SK-N-MC (cell line): ENCODE results near the gene ZNF835.

Experiments
- DNase-seq: peaks from one replicate; pipeline ENCODE4 v3.0.0-alpha.2; 2011; ENCODE audit warnings: low read depth, low spot score
- H3K27ac ChIP-seq: fragments of 200-600 bp; sonication (generic); 2 replicates; pipeline ENCODE4 v1.5.1; 2016; ENCODE audit warnings: mixed run types
- H3K36me3 ChIP-seq: fragments of 200-600 bp; sonication (generic); 2 replicates; pipeline ENCODE4 v1.6.1; 2017; ENCODE audit warnings: antibody characterized with exemption, low read length, mixed read lengths; ENCODE audit not compliant: insufficient read depth
- H3K4me3 ChIP-seq: fragments of 200-600 bp; sonication (generic); 2 replicates; pipeline ENCODE4 v1.5.1; 2016
- H3K9ac ChIP-seq: fragments of 200-600 bp; sonication (generic); 2 replicates; pipeline ENCODE4 v1.8.0; 2017; ENCODE audit warnings: mixed run types, mixed read lengths; ENCODE audit not compliant: insufficient read length
- H3K9me3 ChIP-seq: fragments of 200-600 bp; sonication (generic); 2 replicates; pipeline ENCODE4 v1.6.1; 2017; ENCODE audit warnings: low read depth, mild to moderate bottlenecking, antibody characterized with exemption, low read length, moderate library complexity, mixed read lengths
- EZH2 ChIP-seq: fragments of 200-600 bp; sonication (generic); IDR thresholded peaks from one replicate; pipeline ENCODE4 v1.6.1; 2017; ENCODE audit warnings: antibody characterized with exemption
- FOXP2 ChIP-seq: optimal IDR thresholded peaks from 2 replicates; pipeline ENCODE3; 2011; ENCODE audit warnings: mild to moderate bottlenecking, moderate library complexity; ENCODE audit not compliant: insufficient read depth; ENCODE audit errors: extremely low read length, control extremely low read depth
- POLR2AphosphoS5 ChIP-seq: IDR thresholded peaks from 2 replicates; pipeline ENCODE4 v1.6.1; 2012; ENCODE audit warnings: mild to moderate bottlenecking, low read depth, low read length, borderline replicate concordance

The ZNF835 gene

DNA sequence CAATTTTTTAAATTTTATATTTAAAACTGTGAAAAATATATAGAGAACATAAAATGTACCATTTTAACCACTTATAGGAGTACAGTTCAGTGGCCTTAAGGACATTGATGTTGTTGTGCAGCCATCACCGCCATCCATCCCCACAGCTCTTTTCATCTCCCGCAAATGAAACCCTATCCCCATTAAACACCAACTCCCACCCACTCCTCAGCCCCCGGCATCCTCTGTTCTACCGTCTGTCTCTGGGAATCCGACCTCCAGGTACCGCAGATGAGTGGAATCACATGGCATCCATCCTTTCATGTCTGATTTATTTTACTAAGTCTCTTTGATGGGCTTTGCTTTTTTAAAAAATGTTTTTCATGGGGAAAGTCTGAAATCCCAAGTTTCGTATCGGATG is 52.4 kb downstream of the ZNF835 start:
- Histone ChIP-seq H3K4me3 (no peak overlapping the region), H3K36me3 (peaks cover 46% of the 10 kb centered on the region; the same call in 1 of the 2 replicates), H3K9me3 (0 out of 2 replicates have a peak, but pooled peaks cover 21% of the 10 kb centered on the region), H3K27ac (no peak overlapping the region), H3K9ac (no peak overlapping the region)
- TF ChIP-seq FOXP2, result no peak
- TF ChIP-seq EZH2, result no peak
- TF ChIP-seq POLR2AphosphoS5, result no peak
- no peak for DNase-seq

DNA sequence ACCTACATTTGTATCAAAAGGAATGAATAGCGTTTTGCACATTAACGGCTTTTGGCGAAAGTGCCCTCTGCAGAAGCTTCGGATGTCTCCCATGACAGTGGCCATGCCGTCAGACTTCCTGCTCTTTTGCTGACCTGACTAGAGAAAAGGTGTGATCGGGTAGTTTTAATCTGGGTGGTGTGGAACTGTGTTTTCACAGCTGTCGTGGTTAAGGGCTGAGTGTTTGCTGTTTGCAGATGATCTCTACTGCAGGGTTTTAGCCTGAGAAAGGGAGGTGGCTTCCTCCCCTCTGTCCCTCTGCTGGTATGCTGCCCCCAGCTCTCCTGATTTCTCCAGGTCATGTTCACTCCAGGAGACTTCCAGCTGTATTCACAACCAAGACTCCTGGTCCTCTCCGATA is 54.0 kb downstream of the ZNF835 start:
- Histone ChIP-seq H3K4me3 (no peak overlapping the region), H3K36me3 (peaks cover 46% of the 10 kb centered on the region; the same call in 1 of the 2 replicates), H3K9me3 (0 out of 2 replicates have a peak, but pooled peaks cover 28% of the 10 kb centered on the region), H3K9ac (no peak overlapping the region), H3K27ac (no peak overlapping the region)
- TF ChIP-seq POLR2AphosphoS5, result no peak
- no peak for TF ChIP-seq EZH2
- no peak for TF ChIP-seq FOXP2
- no peak for DNase-seq

- H3K4me3 ChIP-seq, result no peak overlapping the region
- TF ChIP-seq EZH2 (no peak), FOXP2 (no peak), POLR2AphosphoS5 (no peak)
- no peak overlapping the region for H3K27ac ChIP-seq
- peaks cover 47% of the 10 kb centered on the region; the same call in 1 of the 2 replicates for H3K36me3 ChIP-seq
- H3K9me3 ChIP-seq, result 0 out of 2 replicates have a peak, but pooled peaks cover 28% of the 10 kb centered on the region
- DNase-seq, result no peak
- H3K9ac ChIP-seq, result no peak overlapping the region
Observed at GRCh38 chr19:56613639-56614038, 57.9 kb downstream of the ZNF835 start.

GRCh38 chr19:56612737-56613136 is 58.8 kb downstream of the ZNF835 start:
- no peak overlapping the region for H3K4me3 ChIP-seq
- H3K27ac ChIP-seq, result no peak overlapping the region
- TF ChIP-seq POLR2AphosphoS5, result no peak
- TF ChIP-seq FOXP2, result no peak
- peaks cover 41% of the 10 kb centered on the region; the same call in 1 of the 2 replicates for H3K36me3 ChIP-seq
- H3K9me3 ChIP-seq, result peaks cover 28% of the 10 kb centered on the region; the same call in 1 of the 2 replicates
- no peak overlapping the region for H3K9ac ChIP-seq
- DNase-seq, result no peak
